Measurements from ENCODE around the gene ZNF385B.

The ZNF385B gene

DNA sequence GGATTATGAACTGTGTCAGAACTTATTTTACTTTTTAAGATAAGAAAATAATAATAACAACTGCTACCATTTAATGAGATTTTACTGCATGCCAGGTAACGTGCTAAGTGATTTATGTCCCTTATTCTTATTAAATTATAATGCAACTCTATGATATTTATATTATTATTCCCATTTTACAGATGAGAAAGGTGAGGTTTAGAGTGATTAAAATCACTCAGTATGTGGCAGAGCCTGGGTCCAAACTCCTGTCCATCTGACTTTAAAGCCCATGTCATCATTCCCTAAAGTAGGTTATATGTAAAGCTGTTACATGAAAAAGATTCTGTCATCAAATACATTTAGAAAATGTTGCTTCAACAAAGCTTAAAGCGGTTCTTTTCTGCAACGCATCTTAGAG, 308.0 kb downstream of the ZNF385B start:
- peak overlapping the region; percentile 21 for H3K27ac ChIP-seq
- TF ChIP-seq, protein P1, sequence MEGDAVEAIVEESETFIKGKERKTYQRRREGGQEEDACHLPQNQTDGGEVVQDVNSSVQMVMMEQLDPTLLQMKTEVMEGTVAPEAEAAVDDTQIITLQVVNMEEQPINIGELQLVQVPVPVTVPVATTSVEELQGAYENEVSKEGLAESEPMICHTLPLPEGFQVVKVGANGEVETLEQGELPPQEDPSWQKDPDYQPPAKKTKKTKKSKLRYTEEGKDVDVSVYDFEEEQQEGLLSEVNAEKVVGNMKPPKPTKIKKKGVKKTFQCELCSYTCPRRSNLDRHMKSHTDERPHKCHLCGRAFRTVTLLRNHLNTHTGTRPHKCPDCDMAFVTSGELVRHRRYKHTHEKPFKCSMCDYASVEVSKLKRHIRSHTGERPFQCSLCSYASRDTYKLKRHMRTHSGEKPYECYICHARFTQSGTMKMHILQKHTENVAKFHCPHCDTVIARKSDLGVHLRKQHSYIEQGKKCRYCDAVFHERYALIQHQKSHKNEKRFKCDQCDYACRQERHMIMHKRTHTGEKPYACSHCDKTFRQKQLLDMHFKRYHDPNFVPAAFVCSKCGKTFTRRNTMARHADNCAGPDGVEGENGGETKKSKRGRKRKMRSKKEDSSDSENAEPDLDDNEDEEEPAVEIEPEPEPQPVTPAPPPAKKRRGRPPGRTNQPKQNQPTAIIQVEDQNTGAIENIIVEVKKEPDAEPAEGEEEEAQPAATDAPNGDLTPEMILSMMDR (conservative IDR thresholded peaks at IDR 0.05) = no peak

DNA sequence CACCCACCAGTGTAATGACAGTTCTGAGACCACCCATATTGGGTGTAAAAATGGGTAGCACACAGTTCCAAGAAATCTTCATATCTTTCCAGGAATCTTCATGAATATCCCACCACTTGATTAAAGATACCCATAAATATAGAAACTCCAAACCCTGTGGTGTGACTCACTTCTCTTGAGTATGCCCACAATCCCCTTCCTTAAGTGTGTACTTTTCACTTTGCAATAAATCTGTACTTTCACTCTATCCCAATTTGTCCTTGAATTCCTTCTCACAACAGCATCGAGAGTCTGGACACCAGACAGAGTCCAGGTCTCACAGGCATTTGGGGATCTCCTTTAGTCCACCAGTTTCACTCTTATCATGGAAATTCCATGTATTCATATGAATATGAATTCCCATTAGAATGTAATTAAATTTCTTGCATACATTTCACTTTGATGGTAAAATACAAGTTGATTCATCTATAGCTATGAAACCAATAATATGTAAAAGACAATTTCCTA, 309.8 kb downstream of the ZNF385B start:
- TF ChIP-seq, protein P1 (conservative IDR thresholded peaks at IDR 0.05) = no peak
- no peak overlapping the region for H3K27ac ChIP-seq

DNA sequence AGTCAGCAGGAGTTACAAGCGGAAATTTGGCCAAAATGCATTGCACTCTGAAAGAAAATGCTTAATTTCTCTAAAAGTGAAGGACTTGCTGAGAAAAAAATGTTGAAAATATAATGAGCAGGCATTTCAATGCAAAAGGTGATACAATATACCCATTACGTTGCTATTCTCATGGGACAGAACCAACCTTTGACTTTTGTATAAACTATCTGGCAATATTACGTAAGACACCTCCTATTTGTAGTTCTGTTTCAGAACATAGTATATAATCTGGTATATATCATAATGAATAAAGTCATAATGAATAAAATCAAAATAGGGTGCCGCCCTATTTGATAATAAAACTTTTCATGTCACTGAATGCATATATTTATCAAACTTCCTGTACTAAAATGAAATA, 310.6 kb downstream of the ZNF385B start:
- TF ChIP-seq, protein P1 (conservative IDR thresholded peaks at IDR 0.05) = no peak

DNA sequence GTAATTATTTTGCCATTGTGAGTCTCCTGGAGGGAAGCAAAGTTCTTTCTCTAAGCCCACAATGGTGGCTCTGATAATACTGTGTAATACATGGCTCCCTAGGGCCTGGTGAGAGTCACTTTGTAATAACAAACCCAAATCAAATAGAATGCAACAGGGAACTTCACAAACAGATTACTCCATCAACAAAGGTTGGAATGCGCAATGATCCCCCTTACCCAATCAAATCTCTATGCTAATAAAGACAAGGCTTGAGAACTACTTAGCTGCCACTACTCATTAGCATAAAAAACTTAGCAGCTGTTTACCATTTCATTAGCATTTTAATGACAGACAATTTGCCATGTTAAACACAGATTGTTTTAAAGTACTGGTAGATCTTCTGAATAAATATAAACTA, 311.2 kb downstream of the ZNF385B start:
- TF ChIP-seq, protein P1 (conservative IDR thresholded peaks at IDR 0.05) = no peak
- no peak overlapping the region for H3K27ac ChIP-seq

More for the DNA sequence above, 310.6 kb downstream of the ZNF385B start:
- H3K27ac ChIP-seq = no peak overlapping the region

DNA sequence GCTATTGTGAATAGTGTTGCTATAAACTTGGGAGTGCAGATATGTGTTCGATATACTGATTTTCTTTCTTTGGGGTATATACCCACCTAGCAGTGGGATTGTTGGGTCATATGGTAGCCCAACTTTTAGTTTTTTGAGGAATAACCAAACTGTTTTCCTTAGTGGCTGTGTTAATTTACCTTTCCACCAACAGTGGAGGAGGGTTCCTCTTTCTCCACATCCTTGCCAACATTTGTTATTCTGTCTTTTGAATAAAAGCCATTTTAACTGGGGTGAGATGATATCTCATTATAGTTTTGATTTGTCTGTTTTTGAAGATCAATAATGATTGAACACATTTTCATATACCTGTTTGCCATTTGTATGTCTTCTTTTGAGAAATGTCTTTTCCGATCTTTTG, 314.8 kb downstream of the ZNF385B start:
- peak overlapping the region; percentile 34; the same call in 1 of the 2 replicates for H3K27ac ChIP-seq
- TF ChIP-seq, protein P1 (conservative IDR thresholded peaks at IDR 0.05) = no peak

DNA sequence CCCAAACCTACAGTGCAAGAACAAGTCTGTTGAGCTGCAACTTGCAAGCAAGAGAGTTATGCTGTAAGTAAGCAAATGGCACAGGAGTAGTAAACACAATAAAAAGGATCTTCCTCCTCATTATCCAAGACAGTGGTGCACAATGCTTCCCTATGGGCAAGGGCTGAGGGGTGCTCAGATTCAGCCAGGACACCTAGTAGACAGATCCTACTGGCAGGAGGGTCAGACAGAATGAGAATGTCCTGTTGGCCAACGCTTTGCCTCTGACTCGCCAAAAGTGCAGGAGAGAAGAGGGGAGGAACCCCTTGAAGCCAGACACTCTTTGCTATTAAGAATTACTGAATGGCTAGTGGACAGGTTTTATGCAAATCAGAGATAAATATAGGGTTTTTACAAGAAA, 316.4 kb downstream of the ZNF385B start:
- peak overlapping the region; percentile 34; the same call in 1 of the 2 replicates for H3K27ac ChIP-seq
- TF ChIP-seq, protein P1 (conservative IDR thresholded peaks at IDR 0.05) = no peak

DNA sequence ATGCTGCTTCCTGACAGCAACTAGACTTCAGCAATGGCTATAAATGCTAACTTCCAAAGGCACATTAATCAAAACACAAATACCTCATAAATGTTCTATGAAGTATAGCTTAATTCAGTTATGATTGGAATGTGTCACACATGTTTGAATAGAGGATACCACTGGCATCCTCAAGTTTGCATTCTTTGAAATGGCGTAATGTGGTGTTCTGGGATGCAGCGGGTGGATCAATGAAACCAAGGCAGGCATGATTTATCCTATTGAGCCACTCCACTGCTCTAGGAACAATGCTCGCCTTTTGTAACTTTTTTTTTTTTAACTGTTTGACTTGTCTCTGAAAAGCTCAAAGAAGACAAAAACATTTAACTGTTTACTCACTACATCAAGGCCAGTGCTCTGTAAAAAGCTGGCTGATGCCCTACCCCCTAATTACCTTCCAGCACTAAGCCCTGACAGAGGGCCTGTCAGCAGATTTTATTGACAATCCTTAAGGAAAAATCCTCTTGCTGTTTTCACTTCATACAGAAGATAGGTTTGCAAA, 318.0 kb downstream of the ZNF385B start:
- TF ChIP-seq, protein P1 (conservative IDR thresholded peaks at IDR 0.05) = no peak
- peak overlapping the region; percentile 34; the same call in 1 of the 2 replicates for H3K27ac ChIP-seq

Data from VCaP (cell line).